SIG-M5 treated with dmso at 0.1 percent for 504 hours (cell line): ENCODE measurements around the gene FN3KRP.
"Not testable (repeated sequence)": the region's sequence is repeated elsewhere in the genome, so short reads cannot be mapped to it uniquely, and the experiment has no call there.

Experiments used
- DNase-seq: peaks from one replicate; lab custom pipeline; 2025; ENCODE audit not compliant: unreplicated experiment; lab: John Stamatoyannopoulos, UW

Gene FN3KRP

DNA sequence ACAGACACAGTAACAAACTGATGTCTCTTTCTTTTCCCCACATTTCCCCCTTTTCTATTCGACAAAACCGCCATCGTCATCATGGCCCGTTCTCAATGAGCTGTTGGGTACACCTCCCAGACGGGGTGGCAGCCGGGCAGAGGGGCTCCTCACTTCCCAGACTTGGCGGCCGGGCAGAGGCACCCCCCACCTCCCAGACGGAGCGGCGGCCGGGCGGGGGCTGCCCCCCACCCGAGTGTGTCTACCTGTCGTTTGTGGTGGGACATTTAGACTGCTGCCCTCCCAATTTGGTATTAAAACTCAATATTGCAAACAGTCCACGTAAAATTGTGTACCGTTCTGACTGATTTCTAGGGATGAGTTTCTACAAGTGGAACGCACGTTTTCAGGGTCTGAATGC lies 58.0 kb downstream of the FN3KRP start:
- DNase-seq: not testable (repeated sequence)

DNA sequence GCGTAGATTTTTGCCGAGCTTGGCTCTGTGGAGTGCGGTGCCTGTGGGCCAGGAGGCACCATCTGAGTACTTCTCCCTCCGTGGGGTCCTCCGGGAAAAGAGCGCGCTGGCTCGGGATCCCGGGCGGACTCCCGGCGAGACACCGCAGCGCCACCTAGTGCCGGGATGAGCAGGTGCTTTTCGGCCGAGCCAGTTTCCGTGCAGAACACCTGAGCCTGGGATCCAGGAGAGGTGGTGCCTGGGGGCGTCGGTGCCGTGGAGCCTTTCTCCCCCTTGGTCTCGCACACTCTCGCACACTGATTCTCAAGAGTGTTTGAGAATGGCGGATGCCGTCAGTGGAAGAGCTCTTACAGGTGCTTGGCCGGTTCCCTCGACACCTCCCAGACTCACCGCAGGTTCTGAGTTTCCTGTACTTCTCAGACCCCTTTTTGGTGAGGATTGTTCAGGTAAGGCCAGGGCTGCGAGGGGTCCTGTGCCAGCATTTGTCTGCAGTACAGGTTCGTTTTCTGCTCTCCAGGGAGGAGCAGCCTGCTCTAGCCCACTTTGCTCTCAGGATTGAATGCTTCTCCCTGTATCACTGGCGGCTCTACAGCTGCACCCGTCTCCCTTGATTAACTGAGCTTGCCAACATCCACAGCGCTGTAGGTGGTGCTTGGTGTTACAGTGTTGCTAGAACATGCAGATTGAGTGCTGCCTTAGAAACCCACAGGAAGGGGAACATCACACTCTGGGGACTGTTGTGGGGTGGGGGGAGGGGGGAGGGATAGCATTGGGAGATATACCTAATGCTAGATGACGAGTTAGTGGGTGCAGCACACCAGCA lies 58.7 kb downstream of the FN3KRP start:
- no peak for DNase-seq

DNA sequence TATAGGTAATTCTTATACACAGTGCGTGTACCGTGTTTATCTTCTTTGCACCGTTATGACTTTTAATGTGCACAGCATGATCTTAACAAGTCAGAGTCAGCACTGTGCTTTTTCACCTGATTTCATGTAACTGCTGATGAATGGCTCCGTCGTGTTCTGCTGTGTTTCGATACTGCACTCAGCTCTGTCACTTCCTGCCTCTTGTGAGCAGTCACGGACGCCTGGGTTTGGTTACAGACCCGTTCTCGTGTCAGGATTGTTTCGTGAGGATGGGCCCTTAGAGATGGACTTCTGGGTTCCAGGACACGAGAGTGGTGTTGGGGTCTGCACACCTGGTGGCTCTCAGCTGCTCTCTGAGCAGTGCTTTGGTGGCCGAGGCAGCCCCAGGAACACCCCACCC lies 59.9 kb downstream of the FN3KRP start:
- DNase-seq: no peak
